Loucy (cell line): ENCODE results near the gene MAP3K21.

Source experiments
- H2AFZ ChIP-seq: fragments of 200-600 bp; sonication (generic); 2 replicates; pipeline ENCODE4 v1.6.0; 2016; ENCODE audit warnings: antibody characterized with exemption, mild to moderate bottlenecking, low read length, moderate library complexity
- H3F3A ChIP-seq: fragments of 200-600 bp; 2 replicates; pipeline ENCODE4 v1.6.0; 2016; ENCODE audit warnings: antibody characterized with exemption, low read depth, mild to moderate bottlenecking
- H3K27me3 ChIP-seq: fragments of 200-600 bp; sonication (generic); 2 replicates; pipeline ENCODE4 v1.6.1; 2014; ENCODE audit warnings: low read length, mild to moderate bottlenecking; ENCODE audit not compliant: insufficient read depth, poor library complexity, severe bottlenecking
- H3K36me3 ChIP-seq: fragments of 200-600 bp; sonication (generic); 2 replicates; pipeline ENCODE4 v1.6.1; 2016; ENCODE audit warnings: low read length; ENCODE audit not compliant: insufficient read depth
- H3K4me1 ChIP-seq: fragments of 200-600 bp; sonication (generic); 2 replicates; pipeline ENCODE4 v1.5.1; 2014; ENCODE audit warnings: low read length, mild to moderate bottlenecking; ENCODE audit not compliant: insufficient read depth, poor library complexity, severe bottlenecking
- H3K4me2 ChIP-seq: fragments of 200-600 bp; sonication (generic); 2 replicates; pipeline ENCODE4 v1.6.0; 2014; ENCODE audit warnings: antibody characterized with exemption, low read length, low read depth, mild to moderate bottlenecking; ENCODE audit not compliant: poor library complexity, severe bottlenecking
- H3K4me3 ChIP-seq: fragments of 200-600 bp; sonication (generic); 2 replicates; pipeline ENCODE4 v1.5.1; 2014; ENCODE audit warnings: low read length, mild to moderate bottlenecking, mixed read lengths; ENCODE audit not compliant: poor library complexity, severe bottlenecking
- H3K79me2 ChIP-seq: fragments of 200-600 bp; sonication (generic); 2 replicates; pipeline ENCODE4 v1.6.1; 2014; ENCODE audit warnings: low read length; ENCODE audit not compliant: insufficient read depth
- H3K9ac ChIP-seq: fragments of 200-600 bp; sonication (generic); 2 replicates; pipeline ENCODE4 v1.6.0; 2014; ENCODE audit warnings: mild to moderate bottlenecking, low read depth, low read length, moderate library complexity; ENCODE audit not compliant: poor library complexity, severe bottlenecking
- H3K9me2 ChIP-seq: fragments of 200-600 bp; sonication (generic); replicated peaks from 2 replicates; pipeline ENCODE4 v1.6.1; 2016; ENCODE audit warnings: low read depth, low read length, mixed read lengths
- H3K9me3 ChIP-seq: fragments of 200-600 bp; sonication (generic); 2 replicates; pipeline ENCODE4 v1.6.1; 2014; ENCODE audit warnings: mild to moderate bottlenecking, antibody characterized with exemption, low read length, low read depth; ENCODE audit not compliant: insufficient read depth
- H4K20me1 ChIP-seq: fragments of 200-600 bp; sonication (generic); 2 replicates; pipeline ENCODE4 v1.6.0; 2014; ENCODE audit warnings: antibody characterized with exemption, low read length, mild to moderate bottlenecking; ENCODE audit not compliant: insufficient read depth, poor library complexity, severe bottlenecking
- EZH2phosphoT487 ChIP-seq: fragments of 200-600 bp; IDR thresholded peaks from 2 replicates; pipeline ENCODE4 v1.6.1; 2018; ENCODE audit warnings: antibody characterized with exemption, mild to moderate bottlenecking, moderate library complexity, borderline replicate concordance
- TF ChIP-seq, protein P1 (sequence below): fragments of 200-600 bp; sonication (generic); conservative IDR thresholded peaks from 2 replicates; pipeline ENCODE4 v1.5.1; 2014; ENCODE audit warnings: mild to moderate bottlenecking, antibody characterized with exemption, low read length

The MAP3K21 gene

DNA sequence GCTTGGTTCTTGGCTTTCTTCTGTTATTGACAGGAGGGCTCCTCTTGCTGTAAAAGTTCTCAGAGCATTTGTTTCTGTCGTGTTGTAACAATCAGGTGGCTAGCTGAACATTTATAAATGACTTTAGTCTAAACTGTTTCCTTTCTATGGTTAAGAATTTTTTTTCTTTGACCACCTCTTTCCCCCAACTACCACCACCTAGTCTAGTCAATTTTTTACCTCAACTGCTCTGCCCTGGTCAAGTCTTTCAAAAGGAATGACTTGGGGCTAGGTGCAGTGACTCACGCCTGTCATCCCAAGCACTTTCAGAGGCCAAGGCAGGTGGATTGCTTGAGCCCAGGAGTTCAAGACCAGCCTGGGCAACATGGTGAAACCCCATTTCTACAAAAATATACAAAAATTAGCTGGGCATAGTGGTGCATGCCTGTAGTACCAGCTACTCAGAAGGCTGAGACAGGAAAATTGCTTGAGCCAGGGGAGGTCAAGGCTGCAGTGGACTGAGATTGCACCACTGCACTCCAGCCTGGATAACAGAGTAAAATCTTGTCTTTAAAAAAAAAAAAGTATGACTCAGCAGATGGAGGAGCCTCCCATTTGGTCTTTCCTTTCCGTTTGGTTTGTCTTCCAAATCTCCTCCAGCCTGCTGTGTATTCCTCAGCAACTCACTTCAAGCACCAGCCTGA lies 40.7 kb downstream of the MAP3K21 start:
- H3K4me2 ChIP-seq: no peak overlapping the region
- no peaks in the 10 kb centered on the region for H3K9me2 ChIP-seq
- no peak overlapping the region for H3K9ac ChIP-seq
- H3K36me3 ChIP-seq: peaks cover 16% of the 10 kb centered on the region; the same call in 1 of the 2 replicates
- H3K4me1 ChIP-seq: no peaks in the 10 kb centered on the region
- H3F3A ChIP-seq: no peaks in the 10 kb centered on the region
- no peaks in the 10 kb centered on the region for H4K20me1 ChIP-seq
- no peaks in the 10 kb centered on the region for H3K9me3 ChIP-seq
- TF ChIP-seq EZH2phosphoT487: no peak
- TF ChIP-seq, protein P1, sequence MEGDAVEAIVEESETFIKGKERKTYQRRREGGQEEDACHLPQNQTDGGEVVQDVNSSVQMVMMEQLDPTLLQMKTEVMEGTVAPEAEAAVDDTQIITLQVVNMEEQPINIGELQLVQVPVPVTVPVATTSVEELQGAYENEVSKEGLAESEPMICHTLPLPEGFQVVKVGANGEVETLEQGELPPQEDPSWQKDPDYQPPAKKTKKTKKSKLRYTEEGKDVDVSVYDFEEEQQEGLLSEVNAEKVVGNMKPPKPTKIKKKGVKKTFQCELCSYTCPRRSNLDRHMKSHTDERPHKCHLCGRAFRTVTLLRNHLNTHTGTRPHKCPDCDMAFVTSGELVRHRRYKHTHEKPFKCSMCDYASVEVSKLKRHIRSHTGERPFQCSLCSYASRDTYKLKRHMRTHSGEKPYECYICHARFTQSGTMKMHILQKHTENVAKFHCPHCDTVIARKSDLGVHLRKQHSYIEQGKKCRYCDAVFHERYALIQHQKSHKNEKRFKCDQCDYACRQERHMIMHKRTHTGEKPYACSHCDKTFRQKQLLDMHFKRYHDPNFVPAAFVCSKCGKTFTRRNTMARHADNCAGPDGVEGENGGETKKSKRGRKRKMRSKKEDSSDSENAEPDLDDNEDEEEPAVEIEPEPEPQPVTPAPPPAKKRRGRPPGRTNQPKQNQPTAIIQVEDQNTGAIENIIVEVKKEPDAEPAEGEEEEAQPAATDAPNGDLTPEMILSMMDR: no peak
- no peak overlapping the region for H3K4me3 ChIP-seq
- H2AFZ ChIP-seq: no peak overlapping the region
- H3K79me2 ChIP-seq: no peaks in the 10 kb centered on the region
- no peaks in the 10 kb centered on the region for H3K27me3 ChIP-seq

DNA sequence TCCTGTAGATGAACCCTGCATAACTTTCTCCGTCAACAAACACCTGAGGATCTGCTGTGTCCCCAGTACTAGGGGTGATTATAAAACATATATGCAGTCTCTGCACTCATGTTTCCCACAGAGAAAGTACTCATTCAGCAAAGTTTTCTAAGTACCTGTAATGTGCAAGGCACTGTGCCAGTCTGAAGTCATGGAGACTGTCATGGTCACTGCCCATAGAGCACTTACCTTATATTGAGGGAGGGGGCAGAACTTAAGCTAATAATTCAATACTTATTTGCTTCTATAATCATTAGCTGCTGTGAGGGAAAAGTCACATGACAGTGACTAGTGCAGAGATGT lies 41.2 kb downstream of the MAP3K21 start:
- H3K4me3 ChIP-seq: no peak overlapping the region
- TF ChIP-seq, protein P1: no peak
- no peak for TF ChIP-seq EZH2phosphoT487
- no peaks in the 10 kb centered on the region for H3K9me2 ChIP-seq
- no peak overlapping the region for H3K9ac ChIP-seq
- H2AFZ ChIP-seq: no peak overlapping the region
- H3K27me3 ChIP-seq: no peaks in the 10 kb centered on the region
- no peaks in the 10 kb centered on the region for H3K4me1 ChIP-seq
- H3F3A ChIP-seq: no peaks in the 10 kb centered on the region
- H3K9me3 ChIP-seq: no peaks in the 10 kb centered on the region
- H3K36me3 ChIP-seq: peaks cover 16% of the 10 kb centered on the region; the same call in 1 of the 2 replicates
- H3K4me2 ChIP-seq: no peak overlapping the region
- no peaks in the 10 kb centered on the region for H3K79me2 ChIP-seq
- H4K20me1 ChIP-seq: no peaks in the 10 kb centered on the region

DNA sequence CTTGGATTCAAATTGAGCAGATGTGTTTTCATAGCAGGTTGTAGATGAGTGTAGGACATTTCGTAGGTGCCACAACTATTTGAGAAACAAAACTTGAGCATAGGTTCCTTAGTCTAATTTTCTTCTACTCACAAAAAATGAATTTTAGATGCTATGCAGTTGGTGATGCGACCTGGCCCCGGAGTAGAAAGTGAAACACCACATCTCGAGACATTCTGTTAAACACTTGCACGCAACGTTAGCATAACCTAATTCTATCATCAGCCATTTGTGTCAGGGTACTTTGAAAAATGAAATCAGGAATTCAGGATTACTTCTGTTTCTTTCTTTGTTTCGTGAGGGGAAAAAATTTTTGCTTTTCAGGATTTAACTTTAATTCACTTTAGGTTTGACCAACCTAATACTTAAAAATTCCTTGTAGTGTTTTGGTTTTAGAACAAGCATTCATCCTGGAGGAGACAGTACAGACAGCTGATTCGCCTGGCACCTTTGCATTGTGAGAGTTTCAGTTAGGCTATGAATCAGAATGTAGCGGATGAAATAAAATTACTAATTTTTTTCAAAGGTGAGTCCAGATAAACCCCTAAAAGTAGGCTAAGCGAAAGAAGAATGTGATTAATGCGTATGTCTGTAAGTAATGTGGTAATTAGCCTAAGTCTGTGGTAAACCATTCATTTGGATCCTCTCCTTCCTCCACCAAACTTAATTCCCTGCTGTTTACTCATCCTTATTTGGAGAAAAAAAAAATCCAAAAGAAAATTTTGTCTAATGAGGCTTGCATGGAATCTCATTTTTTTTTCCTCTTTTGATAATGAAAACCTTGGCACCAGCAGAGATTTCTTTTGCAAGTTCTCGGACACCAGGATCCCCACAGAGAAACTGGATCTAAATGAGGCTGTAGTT lies 44.9 kb downstream of the MAP3K21 start:
- no peaks in the 10 kb centered on the region for H3F3A ChIP-seq
- H4K20me1 ChIP-seq: no peaks in the 10 kb centered on the region
- H2AFZ ChIP-seq: no peak overlapping the region
- H3K27me3 ChIP-seq: no peaks in the 10 kb centered on the region
- H3K4me1 ChIP-seq: no peaks in the 10 kb centered on the region
- H3K9me2 ChIP-seq: no peaks in the 10 kb centered on the region
- no peak for TF ChIP-seq EZH2phosphoT487
- TF ChIP-seq, protein P1: no peak
- no peaks in the 10 kb centered on the region for H3K79me2 ChIP-seq
- peaks cover 16% of the 10 kb centered on the region; the same call in 1 of the 2 replicates for H3K36me3 ChIP-seq
- no peak overlapping the region for H3K9ac ChIP-seq
- H3K4me3 ChIP-seq: no peak overlapping the region
- no peak overlapping the region for H3K4me2 ChIP-seq
- no peaks in the 10 kb centered on the region for H3K9me3 ChIP-seq
